H1 (cell line): Measurements from ENCODE around the gene TRIM38. TPM values are rescaled to one million over a fixed set of nuclear protein-coding genes. Genes with fewer than 3 reads are reported as not detected.
A peak's percentile ranks its signal among the peaks of the same experiment; 100 is the strongest.

Experiments
- ASH2L ChIP-seq: fragments of 200-600, 300-600 bp; sonication (generic); IDR thresholded peaks from one replicate; pipeline ENCODE4 v1.7.1; 2017; ENCODE audit warnings: low read length
- BACH1 ChIP-seq: IDR thresholded peaks from 2 replicates; pipeline ENCODE4 v1.6.1; 2012; ENCODE audit warnings: low read length, improper control_type of control experiment
- BCL11A ChIP-seq, 2 experiments: IDR thresholded peaks; one replicate each; pipeline ENCODE4 v1.6.1; 2011; ENCODE audit warnings: low read depth in 2 of 2, low read length in 2 of 2, mild to moderate bottlenecking in 2 of 2
- BRCA1 ChIP-seq: IDR thresholded peaks from 2 replicates; pipeline ENCODE4 v1.6.1; 2012; ENCODE audit warnings: low read depth, low read length, improper control_type of control experiment
- CHD2 ChIP-seq: IDR thresholded peaks from 2 replicates; pipeline ENCODE4 v1.6.1; 2012; ENCODE audit warnings: low read length, improper control_type of control experiment
- EGR1 ChIP-seq: IDR thresholded peaks from 2 replicates; pipeline ENCODE4 v1.6.1; 2011; ENCODE audit warnings: low read depth, low read length, borderline replicate concordance
- EP300 ChIP-seq, 2 experiments: IDR thresholded peaks; 1 replicate in 1 of 2; 2 replicates in 1 of 2; pipeline ENCODE4 v1.6.1; 2011 to 2012; ENCODE audit warnings: low read depth in 2 of 2, low read length in 2 of 2, mild to moderate bottlenecking in 2 of 2, borderline replicate concordance in 1 of 2, inconsistent platforms in 1 of 2, moderate library complexity in 1 of 2
- FOSL1 ChIP-seq: IDR thresholded peaks from 2 replicates; pipeline ENCODE4 v1.6.1; 2011; ENCODE audit warnings: mild to moderate bottlenecking, low read depth, low read length, moderate library complexity; ENCODE audit not compliant: insufficient read depth
- GABPA ChIP-seq: IDR thresholded peaks from 2 replicates; pipeline ENCODE4 v1.6.1; 2011; ENCODE audit warnings: mild to moderate bottlenecking, low read length, moderate library complexity, borderline replicate concordance; ENCODE audit not compliant: insufficient read depth
- GTF2F1 ChIP-seq: IDR thresholded peaks from 2 replicates; pipeline ENCODE4 v1.6.1; 2012; ENCODE audit warnings: low read depth, low read length, improper control_type of control experiment, borderline replicate concordance
- HDAC6 ChIP-seq: IDR thresholded peaks from one replicate; pipeline ENCODE4 v1.7.1; 2012; ENCODE audit warnings: low read depth, mild to moderate bottlenecking, inconsistent platforms, low read length, moderate library complexity
- KDM5A ChIP-seq: fragments of 200-600 bp; IDR thresholded peaks from 2 replicates; pipeline ENCODE4 v1.7.1; 2012; ENCODE audit warnings: mild to moderate bottlenecking, low read length, inconsistent platforms, mixed read lengths
- MAFK ChIP-seq: IDR thresholded peaks from 2 replicates; pipeline ENCODE4 v1.6.1; 2012; ENCODE audit warnings: low read depth, mild to moderate bottlenecking, improper control_type of control experiment, low read length
- MAX ChIP-seq: IDR thresholded peaks from 2 replicates; pipeline ENCODE4 v1.6.1; 2012; ENCODE audit warnings: inconsistent platforms
- NANOG ChIP-seq: IDR thresholded peaks from 2 replicates; pipeline ENCODE4 v1.6.1; 2011; ENCODE audit warnings: low read length, low read depth, mild to moderate bottlenecking, inconsistent platforms; ENCODE audit not compliant: insufficient read depth, poor library complexity, severe bottlenecking
- NRF1 ChIP-seq: IDR thresholded peaks from 2 replicates; pipeline ENCODE4 v1.6.1; 2011; ENCODE audit warnings: mild to moderate bottlenecking, low read depth, low read length, improper control_type of control experiment
- PHF8 ChIP-seq: fragments of 200-600 bp; sonication (generic); conservative IDR thresholded peaks from 2 replicates; pipeline ENCODE4 v1.7.1; 2012; ENCODE audit warnings: low read depth, mild to moderate bottlenecking, inconsistent platforms, low read length, moderate library complexity
- POLR2A ChIP-seq, 2 experiments: IDR thresholded peaks; 1 replicate in 1 of 2; 2 replicates in 1 of 2; pipeline ENCODE4 v1.6.1; 2011; ENCODE audit warnings: low read depth in 2 of 2, low read length in 2 of 2, mild to moderate bottlenecking in 2 of 2; ENCODE audit errors: control extremely low read depth in 1 of 2
- POLR2AphosphoS5 ChIP-seq: IDR thresholded peaks from 2 replicates; pipeline ENCODE4 v1.6.1; 2011; ENCODE audit warnings: low read depth, low read length
- POU5F1 ChIP-seq: IDR thresholded peaks from 2 replicates; pipeline ENCODE4 v1.6.1; 2011; ENCODE audit warnings: low read depth, mild to moderate bottlenecking, low read length, moderate library complexity
- RAD21 ChIP-seq, 2 experiments: IDR thresholded peaks in 1 of 2; conservative IDR thresholded peaks in 1 of 2; 2 replicates each; pipeline ENCODE4 v1.6.1; 2011; ENCODE audit warnings: low read depth in 2 of 2, low read length in 2 of 2, improper control_type of control experiment in 1 of 2, inconsistent platforms in 1 of 2, mild to moderate bottlenecking in 1 of 2, moderate library complexity in 1 of 2
- RXRA ChIP-seq: IDR thresholded peaks from 2 replicates; pipeline ENCODE4 v1.6.1; 2011; ENCODE audit warnings: low read depth, mild to moderate bottlenecking, low read length, moderate library complexity; ENCODE audit not compliant: insufficient read depth
- SIRT6 ChIP-seq: IDR thresholded peaks from one replicate; pipeline ENCODE4 v1.7.1; 2012; ENCODE audit warnings: low read length, inconsistent platforms
- YY1 ChIP-seq: IDR thresholded peaks from 2 replicates; pipeline ENCODE4 v1.6.1; 2011; ENCODE audit warnings: low read depth, mild to moderate bottlenecking, low read length
- polyA plus RNA-seq, 7 experiments: library from polyadenylated mRNA; depleted of rRNA in 3 of 7; stranded (reverse) in 5 of 7; unstranded in 2 of 7; fragments of >200 nt in 5 of 7; fragments of 200-250 nt in 2 of 7; gene quantifications; 1 replicate in 5 of 7; 2 replicates in 1 of 7; 4 replicates in 1 of 7; pipeline versions ENCODE4 v1.2.1 to v1.2.3, GENCODE V29; 2011 to 2013; ENCODE audit warnings: missing spikeins in 2 of 7, mixed read lengths in 2 of 7
- total RNA-seq: library from RNA; stranded (reverse); fragmentation: NEBNext Ultra II Directional; extraction: Animal tissue kit (Norgen Biotek cat#: 25700); gene quantifications from 2 replicates; pipeline ENCODE4 v1.2.1, GENCODE V29; 2021

The TRIM38 gene
- total and polyA plus RNA-seq, 2 of the 8 experiments (the other 6 are each of a cell fraction or from before 2014, with no cell fraction given), result 0.43 to 0.56 TPM

- TF ChIP-seq NANOG (no peak), PHF8 (peak; percentile 85), EP300 (IDR thresholded peaks at IDR 0.05; ENCODE audit: borderline replicate concordance in 1 of 2, low read depth in 2 of 2, low read length in 2 of 2) (peak in 1 of 2 experiments; percentile 2; a peak in 1 of 3 replicates), KDM5A (no peak), SIRT6 (peak; percentile 34), GABPA (no peak), RXRA (no peak), MAX (no peak), RAD21 (IDR thresholded peaks at IDR 0.05 in 1 of 2, conservative IDR thresholded peaks at IDR 0.05 in 1 of 2; ENCODE audit: low read depth in 2 of 2, low read length in 2 of 2) (no peak), EGR1 (no peak; the same call in 1 of the 2 replicates), YY1 (0 out of 2 replicates have a peak, but pooled peaks have one; percentile 25), POLR2AphosphoS5 (peak; percentile 99), FOSL1 (no peak), CHD2 (peak; percentile 64), NRF1 (no peak), BCL11A (IDR thresholded peaks at IDR 0.05; ENCODE audit: low read depth in 2 of 2, low read length in 2 of 2) (no peak), ASH2L (peak; percentile 83), POU5F1 (peak; percentile 27; the same call in 1 of the 2 replicates), GTF2F1 (peak; percentile 98), MAFK (no peak), BACH1 (peak; percentile 56), BRCA1 (no peak), HDAC6 (no peak), POLR2A (IDR thresholded peaks at IDR 0.05; ENCODE audit: control extremely low read depth in 1 of 2, low read depth in 2 of 2, low read length in 2 of 2) (peak; percentile 99 to 100)
Measured at GRCh38 chr6:26031595-26032339, 69.2 kb downstream of the TRIM38 start (continued).
